ENCODE measurements around the gene BMPR1A.

Gene BMPR1A

DNA sequence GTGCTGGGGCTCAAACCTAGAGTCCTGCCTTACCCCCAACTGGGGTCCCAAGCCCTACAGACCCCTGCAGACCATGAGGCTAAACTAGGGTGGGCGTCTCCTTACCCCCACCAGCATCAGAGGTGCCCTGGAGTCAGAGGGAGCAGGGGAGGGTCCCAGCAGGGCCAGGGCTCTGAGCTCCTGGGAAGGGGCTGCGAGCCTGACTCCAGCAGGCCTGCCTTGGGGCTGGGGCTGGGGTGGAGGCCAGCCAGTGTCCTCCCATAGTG lies 203.3 kb downstream of the BMPR1A start:
- TF ChIP-seq, protein P1, sequence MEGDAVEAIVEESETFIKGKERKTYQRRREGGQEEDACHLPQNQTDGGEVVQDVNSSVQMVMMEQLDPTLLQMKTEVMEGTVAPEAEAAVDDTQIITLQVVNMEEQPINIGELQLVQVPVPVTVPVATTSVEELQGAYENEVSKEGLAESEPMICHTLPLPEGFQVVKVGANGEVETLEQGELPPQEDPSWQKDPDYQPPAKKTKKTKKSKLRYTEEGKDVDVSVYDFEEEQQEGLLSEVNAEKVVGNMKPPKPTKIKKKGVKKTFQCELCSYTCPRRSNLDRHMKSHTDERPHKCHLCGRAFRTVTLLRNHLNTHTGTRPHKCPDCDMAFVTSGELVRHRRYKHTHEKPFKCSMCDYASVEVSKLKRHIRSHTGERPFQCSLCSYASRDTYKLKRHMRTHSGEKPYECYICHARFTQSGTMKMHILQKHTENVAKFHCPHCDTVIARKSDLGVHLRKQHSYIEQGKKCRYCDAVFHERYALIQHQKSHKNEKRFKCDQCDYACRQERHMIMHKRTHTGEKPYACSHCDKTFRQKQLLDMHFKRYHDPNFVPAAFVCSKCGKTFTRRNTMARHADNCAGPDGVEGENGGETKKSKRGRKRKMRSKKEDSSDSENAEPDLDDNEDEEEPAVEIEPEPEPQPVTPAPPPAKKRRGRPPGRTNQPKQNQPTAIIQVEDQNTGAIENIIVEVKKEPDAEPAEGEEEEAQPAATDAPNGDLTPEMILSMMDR (IDR thresholded peaks at IDR 0.05): no peak

DNA sequence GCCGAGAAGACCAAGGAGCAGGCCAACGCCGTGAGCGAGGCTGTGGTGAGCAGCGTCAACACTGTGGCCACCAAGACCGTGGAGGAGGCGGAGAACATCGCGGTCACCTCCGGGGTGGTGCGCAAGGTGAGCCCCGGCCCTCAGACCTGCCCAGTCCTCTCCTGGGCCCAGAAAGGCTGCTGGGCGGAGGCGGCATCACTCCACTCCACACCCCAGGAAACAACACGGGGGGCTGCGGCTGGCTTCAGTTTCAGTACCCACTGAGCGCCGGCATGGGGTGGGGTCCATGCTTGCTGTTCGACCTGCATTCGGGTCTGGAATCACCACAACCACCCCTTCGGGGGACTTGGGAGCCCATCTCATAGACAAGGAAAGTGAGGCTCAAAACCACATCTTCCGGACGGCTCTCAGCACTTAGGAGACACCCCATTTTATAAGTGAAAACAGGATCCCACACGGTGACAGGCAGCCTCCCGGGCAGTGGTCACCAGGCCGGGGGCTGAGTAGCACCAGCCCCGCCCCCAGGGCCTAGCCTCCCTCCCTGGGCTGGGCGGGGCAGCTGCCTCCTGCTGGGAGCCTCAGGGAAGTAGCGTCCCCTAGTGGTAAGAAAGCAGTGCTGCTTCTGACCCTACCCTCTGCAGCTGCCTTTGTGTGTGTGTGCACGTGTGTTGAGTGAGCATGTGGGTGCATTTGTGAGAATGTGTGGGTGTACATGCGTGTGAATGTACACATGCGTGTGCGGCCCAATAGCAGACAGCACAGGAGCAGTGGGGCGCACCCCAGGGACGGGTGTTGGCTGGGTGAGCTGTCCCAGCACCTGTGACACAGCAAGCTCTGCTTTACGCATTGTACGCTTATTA lies 203.8 kb downstream of the BMPR1A start:
- TF ChIP-seq, protein P1 (IDR thresholded peaks at IDR 0.05): peak; percentile 64

DNA sequence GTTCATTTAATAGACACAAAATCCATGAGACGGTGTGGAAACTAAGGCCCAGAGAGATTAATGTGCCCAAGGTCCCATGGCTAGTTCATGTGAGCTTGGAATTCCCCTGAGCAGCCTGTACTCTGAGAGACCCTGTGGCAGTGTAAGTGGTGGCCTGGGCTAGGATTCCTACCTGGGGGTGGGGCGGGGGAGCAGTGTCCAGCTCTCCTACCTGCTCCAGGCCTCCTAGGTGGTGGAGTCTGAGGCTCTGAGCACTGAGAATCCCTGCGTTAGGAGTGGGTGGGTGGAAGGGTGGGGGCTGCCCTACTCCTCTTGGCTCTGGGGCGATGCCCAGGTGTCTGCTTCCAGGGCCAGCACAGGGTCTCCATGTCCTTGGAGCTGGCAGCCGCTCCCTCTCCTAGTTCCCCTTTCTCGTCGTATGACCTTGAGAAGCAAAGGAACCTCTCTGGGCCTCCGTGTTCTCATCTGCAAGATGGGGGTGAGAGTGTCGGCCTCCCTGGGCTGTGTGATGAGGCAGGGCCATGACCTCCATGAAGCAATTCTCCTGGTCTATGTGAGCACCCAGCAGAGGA lies 204.5 kb downstream of the BMPR1A start:
- TF ChIP-seq, protein P1 (IDR thresholded peaks at IDR 0.05): no peak

DNA sequence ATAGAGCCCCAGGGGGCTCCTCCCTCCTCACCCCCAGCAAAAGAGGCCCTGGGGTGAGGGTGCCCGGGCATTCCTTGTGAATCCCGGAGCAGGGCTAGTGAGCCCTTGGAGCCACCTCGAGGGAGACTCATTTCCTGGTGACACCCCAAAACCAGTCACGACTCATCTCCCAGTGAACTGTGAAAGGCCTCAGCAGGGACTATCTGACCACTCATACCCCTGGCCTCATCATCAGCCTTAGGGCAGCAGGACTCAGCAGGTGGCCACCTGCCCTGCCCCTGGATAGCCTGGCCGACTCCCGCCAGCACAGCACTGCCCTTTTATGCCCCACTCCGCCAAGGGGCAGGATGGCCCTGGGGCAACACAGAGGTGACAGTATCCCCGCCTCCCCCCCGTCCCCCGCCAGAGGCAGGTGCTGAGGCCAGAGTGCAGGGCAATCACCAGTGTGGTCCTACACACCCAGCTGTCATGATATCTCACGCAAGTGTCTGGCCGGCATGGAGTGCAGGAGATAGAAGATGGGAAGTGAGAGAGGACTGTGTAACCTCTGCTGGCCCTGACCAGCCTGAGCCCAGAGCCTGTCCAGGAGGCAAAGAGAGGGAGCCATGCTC lies 205.2 kb downstream of the BMPR1A start:
- TF ChIP-seq, protein P1 (IDR thresholded peaks at IDR 0.05): no peak

DNA sequence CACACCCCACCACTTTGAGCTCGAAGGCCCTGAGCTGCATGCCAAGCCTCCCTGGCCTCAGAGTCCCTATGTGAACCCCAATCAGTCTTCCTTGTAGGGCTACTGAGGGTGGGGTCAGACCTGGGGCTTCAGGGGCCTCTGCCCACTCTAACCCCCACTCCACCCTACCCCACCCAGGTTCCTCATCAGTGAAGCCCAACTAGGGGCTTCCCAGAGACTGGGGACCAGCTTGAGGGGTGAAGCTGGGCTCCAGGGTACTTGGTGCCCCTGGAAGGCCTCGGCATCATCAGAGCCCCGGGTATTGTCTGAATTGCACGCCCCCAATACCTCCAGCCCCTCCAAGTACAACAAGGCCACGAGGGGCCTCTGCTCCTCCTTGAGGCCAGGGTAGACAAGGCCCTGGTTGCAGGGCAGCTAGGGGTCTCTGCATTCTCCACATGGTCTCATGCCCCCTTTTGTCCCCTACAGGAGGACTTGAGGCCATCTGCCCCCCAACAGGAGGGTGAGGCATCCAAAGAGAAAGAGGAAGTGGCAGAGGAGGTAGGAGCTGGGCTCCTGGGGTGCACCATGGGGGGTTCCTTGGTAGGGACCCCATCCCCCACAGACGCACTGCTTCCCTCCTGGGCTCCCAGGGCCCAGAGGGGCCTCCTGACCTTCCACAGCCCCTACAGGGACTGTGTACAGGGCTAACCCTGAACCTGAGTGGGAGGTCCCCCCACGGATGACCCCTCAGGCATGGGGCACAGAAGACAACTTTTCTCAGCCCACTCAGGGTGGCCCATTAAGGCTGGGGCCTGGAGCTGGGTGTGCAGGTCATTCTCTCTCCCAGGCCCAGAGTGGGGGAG lies 205.9 kb downstream of the BMPR1A start:
- TF ChIP-seq, protein P1 (IDR thresholded peaks at IDR 0.05): no peak

DNA sequence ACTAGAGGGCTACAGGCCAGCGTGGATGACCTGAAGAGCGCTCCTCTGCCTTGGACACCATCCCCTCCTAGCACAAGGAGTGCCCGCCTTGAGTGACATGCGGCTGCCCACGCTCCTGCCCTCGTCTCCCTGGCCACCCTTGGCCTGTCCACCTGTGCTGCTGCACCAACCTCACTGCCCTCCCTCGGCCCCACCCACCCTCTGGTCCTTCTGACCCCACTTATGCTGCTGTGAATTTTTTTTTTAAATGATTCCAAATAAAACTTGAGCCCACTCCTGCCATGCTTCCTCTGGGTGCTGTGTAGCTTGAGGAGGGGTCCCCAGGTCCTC lies 206.5 kb downstream of the BMPR1A start:
- TF ChIP-seq, protein P1 (IDR thresholded peaks at IDR 0.05): no peak

DNA sequence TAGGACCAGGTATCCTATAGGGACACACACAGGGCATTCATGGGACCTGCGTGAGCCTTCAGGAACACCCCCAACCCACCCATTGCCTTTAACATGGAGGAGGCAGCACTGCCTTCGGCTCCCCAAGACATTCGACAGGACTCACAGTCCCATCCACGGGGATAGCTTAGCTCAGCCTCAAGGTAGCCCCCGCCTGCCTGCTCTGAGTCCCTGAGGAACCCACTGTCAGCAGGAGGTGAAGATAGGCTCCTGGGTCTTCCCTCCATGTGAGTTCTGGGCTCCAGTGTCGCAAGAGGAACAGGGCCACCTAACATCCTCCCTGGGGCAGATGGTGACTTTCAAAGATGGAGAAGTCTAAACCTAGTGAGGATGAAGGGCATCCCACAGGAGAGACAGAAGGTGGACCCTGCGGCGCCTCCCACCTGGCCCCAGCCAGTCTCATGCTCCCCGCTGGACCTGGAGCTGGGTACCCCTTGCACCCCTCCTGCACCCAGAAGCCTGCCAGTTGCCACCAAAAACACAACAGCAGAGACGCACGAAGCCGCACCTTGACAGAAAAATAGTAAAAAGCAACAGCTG lies 207.0 kb downstream of the BMPR1A start:
- TF ChIP-seq, protein P1 (IDR thresholded peaks at IDR 0.05): no peak
